ENCODE data around the gene P2RY2.

DNA sequence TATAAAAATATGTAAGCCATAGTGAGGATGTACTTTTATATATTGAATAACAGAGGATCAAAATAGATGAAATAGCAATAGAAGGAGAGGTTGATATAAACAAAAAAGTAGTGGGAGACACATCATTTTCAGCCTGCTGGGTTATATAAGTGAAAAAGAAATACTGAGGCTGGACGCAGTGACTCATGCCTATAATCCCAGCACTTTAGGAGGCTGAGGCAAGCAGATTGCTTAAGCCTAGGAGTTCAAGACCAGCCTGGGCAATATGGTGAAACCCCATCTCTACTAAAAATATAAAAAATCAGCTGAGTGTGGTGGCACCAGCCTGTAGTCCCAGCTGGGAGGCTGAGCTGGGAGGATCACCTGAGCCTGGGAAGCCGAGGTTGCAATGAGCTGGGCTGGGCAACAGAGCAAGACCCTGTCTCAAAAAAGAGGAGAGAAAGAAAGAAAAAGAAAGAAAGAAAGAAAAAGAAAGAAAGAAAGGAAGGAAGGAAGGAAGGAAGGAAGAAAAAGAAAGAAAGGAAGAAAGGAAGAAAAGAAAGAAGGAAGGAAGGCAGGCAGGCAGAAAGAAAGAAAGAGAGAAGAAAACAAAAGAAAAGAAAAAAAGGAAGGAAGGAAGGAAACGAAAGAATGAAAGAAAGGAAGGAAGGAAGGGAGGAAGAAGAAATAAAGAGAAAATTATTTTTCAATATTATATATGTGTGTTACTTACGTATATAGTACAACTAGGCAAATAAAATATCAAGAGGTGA lies 7.0 kb upstream of the P2RY2 start:
- TF ChIP-seq POLR2A (IDR thresholded peaks at IDR 0.05; ENCODE audit: low read length), result no peak
- no peak for TF ChIP-seq GATA1 (IDR thresholded peaks at IDR 0.05; ENCODE audit: low read depth, low read length)

All from erythroblast (primary cell).